Muscle of arm (tissue), 12 donors: Measurements from ENCODE around the gene PPP2R5E. TPM values are rescaled to one million over a fixed set of nuclear protein-coding genes. Genes with fewer than 3 reads are reported as not detected.
"Not testable (repeated sequence)": the region's sequence is repeated elsewhere in the genome, so short reads cannot be mapped to it uniquely, and the experiment has no call there.

Experiments
- DNase-seq: peaks from one replicate; pipeline ENCODE4 v3.0.0-alpha.2; 2013
- polyA plus RNA-seq, 12 donors: library from polyadenylated mRNA; unstranded; fragments of 120-200 nt; gene quantifications; one replicate each; pipeline ENCODE4 v1.2.1, GENCODE V29; 2013; ENCODE audit not compliant: insufficient read length in 12 of 12

The PPP2R5E gene
- polyA plus RNA-seq, 12 donors, result 17.8 to 31.0 (median 24.8) TPM; not detected in 1

DNA sequence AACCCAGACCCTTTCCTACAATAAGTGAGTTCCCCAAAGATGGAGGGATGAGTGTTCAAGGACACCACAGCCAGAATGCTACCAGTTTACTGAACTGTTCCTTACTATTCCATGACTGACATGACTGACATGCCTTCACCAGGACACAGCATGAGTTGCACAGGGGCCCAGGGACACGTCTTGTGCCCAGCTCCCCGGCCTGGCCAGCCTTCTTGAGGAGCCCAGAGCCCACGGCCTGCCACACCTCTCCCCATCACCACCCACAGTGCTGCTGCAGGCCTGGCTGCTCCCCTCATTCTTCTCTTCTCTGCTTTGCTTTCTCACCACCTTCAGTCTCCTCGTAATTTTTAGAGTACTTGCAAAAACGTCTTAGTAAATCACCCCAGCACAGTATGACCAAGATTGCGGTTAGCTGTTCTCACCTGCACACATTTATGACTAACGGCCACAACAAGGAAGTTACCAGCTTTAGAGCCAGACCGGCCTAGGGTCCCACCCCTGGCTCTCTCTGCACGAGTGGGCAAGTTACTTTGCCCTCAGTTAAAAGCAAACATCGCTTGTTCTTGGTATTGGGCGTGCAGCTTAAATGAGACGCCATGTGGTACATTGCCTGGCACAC is 18.5 kb downstream of the PPP2R5E start:
- no peak for DNase-seq

DNA sequence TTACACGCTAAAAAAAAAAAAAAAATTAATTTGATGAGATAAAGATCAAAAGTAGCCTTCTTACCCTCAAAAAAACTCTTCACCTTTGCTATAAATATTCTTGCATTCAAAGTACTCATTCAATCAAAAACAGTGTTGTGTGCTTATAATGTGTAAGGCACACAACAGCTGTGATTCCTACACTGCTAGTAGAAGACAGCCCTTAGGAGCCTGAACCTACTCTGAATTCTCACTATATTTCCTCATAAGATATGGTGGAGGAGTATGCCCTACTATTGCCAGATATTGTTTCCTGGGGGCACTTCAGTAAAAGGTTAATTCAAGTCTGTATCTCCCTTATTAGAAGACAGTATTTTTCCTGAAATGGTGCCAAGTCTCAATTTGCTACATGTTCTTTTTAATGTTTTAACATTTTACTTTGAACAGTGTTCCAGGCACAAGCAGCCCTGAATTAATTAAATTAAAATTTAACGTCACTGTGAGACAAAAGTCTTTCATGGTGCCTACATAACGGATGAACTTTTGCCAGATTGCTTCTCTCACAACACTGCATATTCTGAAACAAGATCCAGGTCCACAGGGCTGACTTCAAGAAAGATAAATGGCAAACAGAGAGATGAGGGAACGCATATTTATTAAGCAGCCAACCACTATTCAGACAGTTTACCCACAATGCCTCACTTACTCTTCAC is 19.3 kb downstream of the PPP2R5E start:
- no peak for DNase-seq

DNA sequence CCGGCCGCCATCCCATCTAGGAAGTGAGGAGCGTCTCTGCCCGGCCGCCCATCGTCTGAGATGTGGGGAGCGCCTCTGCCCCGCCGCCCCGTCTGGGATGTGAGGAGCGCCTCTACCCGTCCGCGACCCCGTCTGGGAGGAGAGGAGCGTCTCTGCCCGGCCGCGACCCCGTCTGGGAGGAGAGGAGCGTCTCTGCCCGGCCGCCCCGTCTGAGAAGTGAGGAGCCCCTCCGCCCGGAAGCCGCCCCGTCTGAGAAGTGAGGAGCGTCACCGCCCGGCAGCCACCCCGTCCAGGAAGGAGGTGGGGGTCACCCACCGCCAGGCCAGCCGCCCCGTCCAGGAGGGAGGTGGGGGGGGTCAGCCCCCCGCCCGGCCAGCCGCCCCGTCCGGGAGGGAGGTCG is 20.7 kb downstream of the PPP2R5E start:
- not testable (repeated sequence) for DNase-seq

DNA sequence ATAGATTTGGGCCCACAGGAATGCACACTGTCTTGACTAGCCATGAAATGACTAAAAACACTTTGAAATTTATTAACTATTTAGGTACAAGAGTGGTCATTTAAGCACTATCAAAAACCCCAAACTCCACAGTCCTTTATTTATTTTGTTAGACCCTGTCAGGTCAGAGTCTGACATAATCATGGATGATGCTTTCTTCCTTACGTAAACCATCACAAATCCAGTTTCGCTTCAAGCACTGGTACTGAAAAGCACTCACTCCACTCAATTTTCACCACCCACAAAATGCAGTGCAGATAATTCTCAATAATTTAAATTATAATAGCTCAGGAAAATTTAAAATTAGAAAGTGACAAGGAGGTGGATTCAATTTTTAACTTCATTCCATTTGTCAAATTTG is 25.8 kb downstream of the PPP2R5E start:
- DNase-seq, result no peak

DNA sequence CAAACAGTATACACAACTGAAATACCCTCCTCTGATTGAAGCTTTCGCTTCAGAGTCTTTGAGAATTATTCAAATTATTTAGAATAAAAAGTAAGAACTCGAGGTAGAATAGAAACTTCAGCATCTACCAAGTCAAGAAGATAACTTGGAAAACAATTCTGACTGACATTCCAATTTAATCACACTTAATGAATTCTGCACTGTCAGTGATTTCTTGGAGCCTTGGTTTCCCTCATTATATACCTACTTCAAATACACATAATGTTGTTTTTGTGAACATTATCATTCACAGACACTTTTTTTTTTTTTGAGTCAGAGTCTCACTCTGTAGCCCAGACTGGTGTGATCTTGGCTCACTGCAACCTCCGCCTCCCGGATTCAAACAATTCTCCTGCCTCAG is 27.9 kb downstream of the PPP2R5E start:
- no peak for DNase-seq

DNA sequence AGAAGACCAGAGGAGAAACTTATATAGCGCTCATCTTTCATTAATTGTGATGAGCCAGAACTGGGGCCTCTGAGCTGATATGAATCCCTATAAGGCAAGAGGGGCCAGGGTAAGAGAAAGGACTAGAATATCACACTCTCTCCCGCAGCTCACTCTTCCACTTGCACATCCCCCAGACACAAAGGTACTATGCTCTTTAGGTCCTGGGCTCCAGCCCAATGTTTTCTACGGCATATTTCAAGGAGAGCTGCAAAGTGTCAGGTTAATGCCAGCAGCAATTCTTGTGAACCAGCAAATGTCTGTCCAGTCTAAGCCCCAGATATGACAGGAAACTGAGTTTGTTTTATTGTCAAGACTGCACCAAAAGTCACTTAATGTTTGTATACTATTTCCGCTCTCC is 29.4 kb downstream of the PPP2R5E start:
- no peak for DNase-seq

DNA sequence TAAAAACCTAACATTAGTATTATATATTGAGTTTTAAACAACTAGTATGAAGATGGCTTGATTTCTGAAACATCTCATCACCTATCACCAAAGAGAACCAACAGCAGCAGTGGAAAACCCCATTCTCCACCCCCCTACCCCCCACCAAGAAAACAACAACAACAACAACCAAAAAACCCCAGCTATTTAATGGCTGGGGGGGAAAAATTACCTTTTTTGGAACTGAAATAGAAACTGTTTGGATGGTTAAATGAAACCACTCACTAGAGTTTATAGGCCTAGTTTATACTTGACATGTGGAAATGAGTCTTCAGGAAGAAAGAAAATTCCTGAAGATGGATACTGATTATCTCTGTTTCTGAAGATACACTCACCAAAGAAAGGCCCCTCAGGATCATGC is 30.3 kb downstream of the PPP2R5E start:
- DNase-seq, result no peak

DNA sequence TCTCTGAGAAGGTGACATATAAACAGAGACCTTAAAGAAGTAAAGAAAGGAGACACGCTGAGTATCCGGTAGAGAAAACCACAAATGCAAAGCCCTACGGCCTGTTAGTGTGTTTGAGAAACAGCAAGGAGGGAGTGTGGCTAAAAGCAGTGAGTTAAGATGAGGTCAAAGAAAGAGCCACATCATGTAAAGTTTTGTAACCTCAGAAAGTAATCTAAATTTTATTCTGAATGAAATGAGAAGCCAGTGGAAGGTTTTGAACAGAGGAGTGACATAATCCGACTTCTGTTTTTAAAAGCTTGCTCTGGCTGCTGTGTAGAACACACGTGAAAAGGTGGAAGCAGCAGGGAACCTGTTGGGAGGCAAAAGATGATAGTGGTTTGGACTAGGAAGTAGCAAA is 32.6 kb downstream of the PPP2R5E start:
- DNase-seq, result no peak

DNA sequence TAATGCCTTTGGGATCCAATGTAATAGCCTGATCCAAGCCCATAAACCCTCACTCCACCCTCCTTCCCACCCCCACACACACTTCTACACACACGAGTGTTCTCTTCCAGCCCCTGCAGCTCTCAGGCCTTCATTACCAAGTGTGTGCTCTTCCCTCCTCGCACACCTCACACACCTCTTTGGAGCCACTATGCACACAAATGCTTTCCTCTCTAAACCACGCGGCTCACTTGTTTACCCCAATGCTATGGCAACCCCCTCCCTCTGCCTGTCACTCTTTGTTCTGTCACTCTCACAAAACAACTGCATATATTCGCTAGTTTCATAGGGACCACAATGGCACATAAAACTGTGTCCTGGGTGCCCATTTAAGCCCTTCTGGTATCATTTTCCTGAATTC is 35.1 kb downstream of the PPP2R5E start:
- DNase-seq, result no peak

DNA sequence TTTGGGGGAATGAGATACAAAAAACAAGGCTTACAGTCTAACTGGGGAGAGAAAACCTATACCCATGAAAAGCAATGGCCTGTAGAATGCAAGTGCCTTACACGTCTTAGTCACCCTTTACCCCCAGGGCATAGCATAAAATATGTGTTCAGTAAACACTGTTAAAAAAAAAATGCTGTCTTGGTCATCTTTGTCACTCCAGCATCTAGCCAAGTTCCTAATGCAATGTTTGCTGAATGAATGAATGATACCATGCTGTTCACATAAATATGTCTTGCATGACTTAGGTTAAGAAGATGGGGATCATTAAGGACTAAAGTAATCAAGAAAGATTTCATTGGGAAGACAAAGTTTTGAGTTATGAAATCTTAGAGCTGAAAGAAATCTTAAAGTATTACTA is 38.5 kb downstream of the PPP2R5E start:
- DNase-seq, result no peak

DNA sequence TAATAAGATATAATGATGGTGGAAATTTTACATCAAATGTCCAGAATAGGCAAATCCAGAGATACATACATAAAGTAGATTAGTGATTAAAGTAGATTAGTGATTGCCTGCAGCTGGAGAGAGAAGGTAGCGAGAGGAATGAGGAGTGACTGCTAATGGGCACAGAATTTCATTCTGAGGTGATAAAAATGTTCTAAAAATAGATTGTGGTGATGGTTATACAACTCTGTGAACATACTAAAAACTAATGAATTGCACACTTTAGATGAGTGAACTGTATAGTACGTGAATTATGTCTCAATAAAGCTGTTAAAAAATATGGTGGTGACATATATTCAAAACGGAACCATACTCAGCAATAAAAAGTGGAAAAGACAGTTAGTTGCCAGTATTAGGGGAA is 41.7 kb downstream of the PPP2R5E start:
- no peak for DNase-seq

DNA sequence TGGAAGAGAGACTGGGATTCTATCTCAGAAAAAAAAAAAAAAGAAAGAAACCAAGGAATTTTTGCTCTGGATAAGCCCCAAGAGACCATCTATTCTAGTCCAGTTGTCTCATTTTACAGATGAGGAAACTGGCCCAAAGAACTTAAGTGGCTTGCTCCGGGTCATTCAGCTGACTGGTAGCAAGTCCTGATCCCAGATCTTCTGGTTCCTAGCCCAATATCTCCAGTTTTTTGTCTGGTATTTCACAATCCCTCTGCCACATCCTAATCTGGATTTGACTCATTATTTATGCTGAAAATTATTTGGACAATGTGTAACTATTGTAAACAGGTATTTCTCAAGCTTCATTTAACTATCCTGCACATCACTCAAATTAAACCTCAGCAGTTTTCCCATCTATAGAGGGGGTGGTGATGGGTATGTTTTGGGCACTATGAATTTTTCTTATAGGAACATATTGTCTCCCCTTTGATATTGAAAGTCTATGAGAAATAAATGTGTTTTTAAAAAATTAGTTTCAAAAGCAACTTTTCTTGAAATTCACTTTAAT is 43.4 kb downstream of the PPP2R5E start:
- DNase-seq, result no peak

DNA sequence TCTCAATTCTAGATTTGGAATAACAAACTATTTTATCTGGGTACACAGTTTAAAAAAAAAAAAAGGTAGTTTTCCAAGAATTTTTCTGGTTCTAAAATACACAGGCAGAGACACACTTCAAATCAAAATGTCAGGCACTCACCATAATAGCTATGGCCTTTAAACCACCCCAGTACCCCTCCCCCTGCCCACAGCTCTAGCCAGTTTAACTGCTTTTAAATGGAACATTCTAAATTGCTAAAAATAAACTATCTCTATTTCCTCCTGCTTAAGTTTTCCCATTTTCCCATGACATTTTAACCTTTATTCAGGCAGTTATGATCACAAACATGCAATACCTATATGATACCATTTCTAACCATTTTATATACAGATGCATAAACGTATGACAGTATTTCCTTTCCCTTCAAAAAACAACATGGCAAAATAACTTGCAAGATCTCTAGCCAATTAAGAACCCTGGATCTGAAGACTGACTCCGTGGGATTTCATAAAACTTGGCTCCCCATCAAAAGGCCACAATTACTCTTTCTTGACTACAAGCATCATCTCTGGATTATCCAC is 46.3 kb downstream of the PPP2R5E start:
- no peak for DNase-seq

DNA sequence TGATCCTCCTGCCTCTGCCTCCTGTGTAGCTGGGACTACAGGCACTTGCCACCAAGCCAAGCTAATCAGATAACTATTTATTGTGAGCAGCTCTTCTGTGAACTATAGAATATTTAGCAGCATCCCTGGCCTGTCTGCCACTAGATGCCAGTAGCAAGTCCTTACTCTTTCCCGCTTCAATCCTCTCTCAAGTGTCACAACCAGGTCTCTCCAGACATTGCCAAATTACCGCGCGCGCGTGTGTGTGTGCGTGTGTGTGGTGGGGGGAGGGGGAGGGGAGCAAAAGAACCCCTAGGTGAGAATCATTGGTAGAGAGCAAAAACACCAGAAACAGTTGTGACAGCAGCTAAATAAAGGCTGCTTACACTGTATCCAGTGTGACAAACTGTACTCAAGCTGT is 49.9 kb downstream of the PPP2R5E start:
- DNase-seq, result no peak

DNA sequence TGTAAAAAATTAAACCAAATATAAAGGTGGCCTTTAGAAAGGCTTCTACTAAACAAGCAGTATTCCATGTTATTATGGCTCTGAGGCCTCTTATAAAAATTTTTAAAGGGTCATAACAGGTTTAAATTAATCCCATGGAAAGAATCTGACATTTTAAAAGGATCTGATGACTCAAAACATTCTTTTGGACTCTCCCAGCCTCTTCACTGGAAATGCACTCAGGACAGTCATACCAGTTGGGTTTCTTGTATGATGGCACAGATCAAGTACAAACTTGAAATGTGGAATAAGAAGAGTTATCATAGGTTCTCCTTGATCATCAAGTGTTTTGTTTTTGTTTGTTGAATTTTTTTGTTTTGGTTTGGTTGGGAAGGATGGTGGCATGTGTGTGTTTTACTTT is 50.8 kb downstream of the PPP2R5E start:
- no peak for DNase-seq

DNA sequence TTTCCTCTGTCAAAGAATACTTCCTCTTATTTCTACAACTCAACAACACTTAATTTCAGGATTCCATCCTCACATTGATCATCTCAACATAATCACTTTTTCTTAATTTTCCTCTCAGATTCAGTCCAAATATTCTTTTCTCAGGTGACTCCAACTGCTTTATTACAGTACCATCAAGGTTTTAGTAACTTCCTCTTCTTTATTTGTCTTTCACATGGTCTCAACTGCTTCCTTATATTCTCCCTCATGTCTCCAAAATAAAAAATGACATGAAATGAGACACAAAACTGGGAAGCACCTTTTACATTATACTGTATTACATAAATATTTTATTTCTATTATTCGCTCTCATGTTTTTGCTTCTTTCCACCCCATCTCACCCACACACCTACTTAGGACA is 55.5 kb downstream of the PPP2R5E start:
- DNase-seq, result no peak

DNA sequence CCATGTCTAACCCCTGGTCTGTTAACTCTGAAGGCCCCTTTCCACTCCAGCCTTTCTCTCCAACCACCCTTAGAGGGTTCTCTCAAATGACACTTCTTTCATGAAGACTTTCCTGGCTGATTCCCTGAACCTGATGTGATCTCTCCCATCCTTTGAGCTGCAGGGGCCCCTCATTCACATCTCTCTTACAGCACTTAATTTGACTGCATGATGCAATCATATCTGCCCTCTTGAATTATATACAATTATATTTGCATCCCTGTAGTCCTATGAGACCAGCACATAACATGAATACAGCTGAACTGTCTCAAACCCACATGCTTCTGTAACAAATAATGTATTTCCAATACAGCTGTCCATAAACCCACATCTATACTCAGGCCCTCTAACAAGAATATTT is 56.4 kb downstream of the PPP2R5E start:
- DNase-seq, result no peak

DNA sequence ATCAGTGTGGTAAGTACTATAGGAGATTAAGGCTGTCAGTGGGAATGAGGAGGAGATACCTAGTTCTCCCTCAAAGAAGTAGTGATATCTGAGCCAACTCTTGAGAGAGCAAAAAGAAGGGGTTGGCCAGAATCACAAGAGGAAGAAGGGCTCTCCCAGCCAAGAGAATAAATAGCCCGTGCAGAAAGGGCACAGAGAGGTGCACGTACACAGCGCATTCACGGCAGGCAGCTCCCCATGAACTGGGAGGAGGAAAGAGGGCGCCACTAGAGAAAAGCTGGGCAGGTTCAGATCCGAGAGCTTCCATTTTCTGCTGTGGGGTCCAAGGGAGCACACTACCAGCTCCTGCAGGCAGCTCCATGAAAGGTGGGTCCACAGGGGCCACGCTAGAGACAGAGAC is 59.9 kb downstream of the PPP2R5E start:
- DNase-seq, result no peak

DNA sequence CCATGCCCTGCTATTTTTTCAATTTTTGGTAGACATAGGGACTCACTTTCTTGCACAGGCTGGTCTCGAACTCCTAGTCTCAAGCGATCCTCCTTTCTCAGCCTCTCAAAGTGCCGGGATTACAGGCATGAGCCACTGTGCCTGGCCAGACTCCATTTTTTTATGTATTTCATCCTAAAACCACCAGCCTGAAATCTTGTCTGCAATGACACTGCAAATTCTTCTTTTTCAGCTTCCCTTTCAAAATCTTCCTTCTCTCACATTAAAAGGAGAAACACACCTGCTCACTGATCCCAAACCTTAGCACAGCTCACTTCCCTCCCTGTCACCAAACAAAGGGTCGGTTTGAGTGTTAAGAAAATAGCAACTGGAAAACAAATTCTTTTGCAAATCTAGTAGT is 62.6 kb downstream of the PPP2R5E start:
- DNase-seq, result no peak

DNA sequence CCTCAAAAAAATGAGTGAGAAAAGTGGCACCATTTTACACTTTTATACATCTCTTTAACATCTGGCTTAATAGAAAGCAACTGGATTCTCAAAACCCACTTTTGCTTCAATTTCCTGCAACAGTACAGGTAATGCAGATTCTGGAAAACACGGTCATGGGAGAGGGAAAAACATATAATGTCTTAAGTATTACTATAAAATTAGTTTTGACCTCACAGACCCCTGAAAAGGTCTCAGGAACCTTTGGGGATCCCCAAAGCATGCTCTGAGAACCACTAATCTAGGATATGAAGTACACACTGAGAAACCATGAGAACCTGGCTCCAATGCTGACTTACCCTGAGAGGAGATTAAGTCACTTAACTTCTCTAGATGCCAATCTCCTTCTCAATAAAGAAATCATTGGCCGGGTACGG is 64.7 kb downstream of the PPP2R5E start:
- no peak for DNase-seq

DNA sequence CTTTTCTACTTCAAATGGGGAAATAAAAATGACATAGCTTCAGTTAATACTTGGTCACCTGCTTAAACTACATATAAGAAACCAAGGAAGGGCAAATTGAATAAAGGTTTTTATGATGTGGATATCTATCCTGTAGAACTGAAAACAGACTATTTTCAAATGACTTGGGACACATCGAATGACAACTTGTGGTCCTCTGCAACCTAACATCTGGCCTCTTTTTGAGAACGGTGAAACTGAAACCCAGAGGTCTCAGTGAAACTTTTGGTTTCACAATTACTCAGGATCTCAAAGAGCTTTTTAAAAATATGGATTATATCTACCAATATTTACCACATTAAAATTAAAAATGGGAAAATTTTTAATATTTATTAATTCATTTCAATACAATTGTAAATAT is 65.2 kb downstream of the PPP2R5E start:
- DNase-seq, result peak; percentile 25

DNA sequence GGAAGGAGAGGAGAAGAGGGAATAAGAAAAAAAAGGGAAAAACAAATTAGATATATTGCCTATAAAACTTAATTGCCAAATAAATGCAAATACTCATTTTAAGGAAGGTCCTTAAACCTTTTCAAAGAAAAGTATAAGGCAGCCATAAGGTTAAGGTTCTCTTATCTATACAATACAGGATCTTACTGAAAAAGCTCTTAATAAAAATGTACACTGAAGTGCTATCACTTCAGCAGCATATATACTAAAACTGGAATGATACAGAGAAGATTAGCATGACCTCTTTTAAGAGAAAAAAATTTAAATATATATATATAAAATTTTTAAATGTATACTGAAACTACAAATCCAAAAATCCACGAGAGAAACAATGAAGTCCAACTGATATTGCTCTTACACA is 65.6 kb downstream of the PPP2R5E start:
- DNase-seq, result no peak

DNA sequence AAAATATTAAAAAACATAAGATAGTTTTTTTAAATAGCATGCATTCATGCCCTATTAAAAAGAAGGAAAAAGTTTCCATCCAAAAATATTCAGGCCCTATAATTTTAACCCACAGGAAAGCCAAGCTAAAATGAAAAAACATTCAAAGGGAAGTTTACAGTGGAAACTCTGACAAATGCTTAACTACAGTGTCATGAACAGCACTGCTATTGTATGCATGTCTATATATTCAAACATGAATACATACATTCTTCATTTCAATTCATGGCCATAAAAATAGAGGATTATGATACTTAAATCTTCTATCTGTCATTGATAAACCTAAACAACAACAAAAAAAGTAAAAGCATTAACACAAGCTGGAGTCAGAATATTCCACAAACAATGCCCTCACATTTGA is 67.4 kb downstream of the PPP2R5E start:
- peak; percentile 41 for DNase-seq
